Central memory CD8-positive, alpha-beta T cell (primary cell): ENCODE results near the gene ORC2.

Experiments
- ATAC-seq: fragments of 150-1000 bp; cut with Tn5 transposase; replicated peaks from 2 replicates; pipeline ENCODE4 v1.10.0; 2022; ENCODE audit warnings: mild to moderate bottlenecking, moderate FRiP score, moderate number of reproducible peaks; ENCODE audit not compliant: poor library complexity, severe bottlenecking; ENCODE audit errors: extremely low read depth
- DNase-seq, 2 donors: peaks; one replicate each; pipeline ENCODE4 v3.0.0; 2021; ENCODE audit warnings: low spot score in 2 of 2
- H3K27ac Mint-ChIP-seq: one replicate; pipeline ENCODE4 v1.8.0; 2022; ENCODE audit warnings: low read depth, mild to moderate bottlenecking, moderate library complexity, mixed read lengths
- H3K27me3 Mint-ChIP-seq: one replicate; pipeline ENCODE4 v1.8.0; 2022; ENCODE audit warnings: mixed read lengths
- H3K36me3 Mint-ChIP-seq: one replicate; pipeline ENCODE4 v1.8.0; 2022; ENCODE audit warnings: mild to moderate bottlenecking, moderate library complexity, mixed read lengths; ENCODE audit not compliant: insufficient read depth
- H3K4me1 Mint-ChIP-seq: one replicate; pipeline ENCODE4 v1.8.0; 2022; ENCODE audit warnings: mixed read lengths
- H3K4me3 Mint-ChIP-seq: one replicate; pipeline ENCODE4 v1.8.0; 2022; ENCODE audit warnings: mild to moderate bottlenecking, moderate library complexity, mixed read lengths
- H3K9me3 Mint-ChIP-seq: one replicate; pipeline ENCODE4 v1.8.0; 2022; ENCODE audit warnings: mixed read lengths

ORC2 gene

GRCh38 chr2:200869014-200869413 lies 94.4 kb downstream of the ORC2 start:
- peaks cover 23% of the 10 kb centered on the region for H3K4me1 Mint-ChIP-seq
- no peaks in the 10 kb centered on the region for H3K27me3 Mint-ChIP-seq
- ATAC-seq (no peak), DNase-seq (no peak)
- H3K9me3 Mint-ChIP-seq, result no peaks in the 10 kb centered on the region
- peak overlapping the region; percentile 12 for H3K27ac Mint-ChIP-seq
- H3K4me3 Mint-ChIP-seq, result no peak overlapping the region
- H3K36me3 Mint-ChIP-seq, result peaks cover 35% of the 10 kb centered on the region

GRCh38 chr2:200864176-200865034 lies 99.1 kb downstream of the ORC2 start, which contains the start of gene CLK1:
Gene CLK1 (minus strand): TSS chr2:200864658. CDS start chr2:200861862, 2,796 bp downstream.
- H3K9me3 Mint-ChIP-seq, result no peaks in the 10 kb centered on the region
- peaks cover 55% of the 10 kb centered on the region for H3K4me1 Mint-ChIP-seq
- H3K27ac Mint-ChIP-seq, result peak within 1 kb of the TSS; percentile 100
- peaks cover 59% of the 10 kb centered on the region for H3K36me3 Mint-ChIP-seq
- DNase-seq, result peak; percentile 85 to 94
- ATAC-seq, result peak; percentile 80
- H3K4me3 Mint-ChIP-seq, result peak within 1 kb of the TSS; percentile 89
- no peaks in the 10 kb centered on the region for H3K27me3 Mint-ChIP-seq

- Mint-ChIP-seq H3K9me3 (no peaks in the 10 kb centered on the region), H3K27ac (peak overlapping the region; percentile 100), H3K4me1 (peaks cover 55% of the 10 kb centered on the region), H3K36me3 (peaks cover 62% of the 10 kb centered on the region), H3K4me3 (peak overlapping the region; percentile 89), H3K27me3 (no peaks in the 10 kb centered on the region)
- DNase-seq, result no peak
- no peak for ATAC-seq
Observed at GRCh38 chr2:200863782-200864175, 99.7 kb downstream of the ORC2 start.

GRCh38 chr2:200862532-200863000 lies 100.9 kb downstream of the ORC2 start:
- peaks cover 74% of the 10 kb centered on the region for H3K36me3 Mint-ChIP-seq

GRCh38 chr2:200861617-200862155 lies 101.8 kb downstream of the ORC2 start:
- Mint-ChIP-seq H3K27ac (peak overlapping the region; percentile 100), H3K36me3 (peaks cover 83% of the 10 kb centered on the region), H3K4me1 (peaks cover 72% of the 10 kb centered on the region), H3K4me3 (peak overlapping the region; percentile 89), H3K9me3 (no peaks in the 10 kb centered on the region), H3K27me3 (no peaks in the 10 kb centered on the region)
- ATAC-seq, result no peak
- no peak for DNase-seq

More at GRCh38 chr2:200862532-200863000, 100.9 kb downstream of the ORC2 start:
- Mint-ChIP-seq H3K27me3 (no peaks in the 10 kb centered on the region), H3K9me3 (no peaks in the 10 kb centered on the region), H3K4me1 (peaks cover 63% of the 10 kb centered on the region), H3K27ac (peak overlapping the region; percentile 100), H3K4me3 (peak overlapping the region; percentile 89)
- DNase-seq, result peak; percentile 29 to 69
- peak; percentile 55 for ATAC-seq

- Mint-ChIP-seq H3K4me3 (peak overlapping the region; percentile 89), H3K4me1 (peaks cover 76% of the 10 kb centered on the region), H3K27me3 (no peaks in the 10 kb centered on the region), H3K27ac (peak overlapping the region; percentile 88), H3K9me3 (no peaks in the 10 kb centered on the region), H3K36me3 (peaks cover 93% of the 10 kb centered on the region)
- ATAC-seq (no peak), DNase-seq (no peak)
Observed at GRCh38 chr2:200860092-200860795, 103.2 kb downstream of the ORC2 start.
